T-cell (primary cell): Measurements from ENCODE around the gene RXRB. TPM values are rescaled to one million over a fixed set of nuclear protein-coding genes. Genes with fewer than 3 reads are reported as not detected.

ENCODE experiments used
- ATAC-seq, 4 experiments: fragments of 200-7000 bp in 3 of 4; fragments of 150-1000 bp in 1 of 4; cut with Tn5 transposase; replicated peaks in 1 of 4; 1 replicate in 3 of 4; 2 replicates in 1 of 4; pipeline ENCODE4 v1.10.0; 2021; ENCODE audit warnings: moderate library complexity in 3 of 4, mild to moderate bottlenecking in 2 of 4, moderate number of reproducible peaks in 1 of 4
- CTCF ChIA-PET, 2 donors: fragments of 300-600 bp; sonication (Branson Sonifier 250); formaldehyde crosslinking; loops; one replicate each; lab custom pipeline; 2022; ENCODE audit warnings: antibody characterized with exemption in 2 of 2; lab: Charles Lee
- POLR2A ChIA-PET, 2 donors: fragments of 300-600 bp; sonication (Branson Sonifier 250); formaldehyde crosslinking; loops; one replicate each; lab custom pipeline; 2022; ENCODE audit warnings: antibody characterized with exemption in 2 of 2; lab: Charles Lee
- DNase-seq, 35 experiments: peaks; one replicate each; pipeline versions ENCODE4 v3.0.0 to v3.0.0-alpha.2; 2013 to 2023
- H3K27ac ChIP-seq: one replicate; pipeline ENCODE4 v1.5.1; 2013; ENCODE audit warnings: low read length
- H3K27me3 ChIP-seq, 2 experiments: replicated peaks in 1 of 2; 1 replicate in 1 of 2; 2 replicates in 1 of 2; pipeline versions ENCODE4 v1.6.1 to v1.7.0; 2013; ENCODE audit warnings: low read length in 1 of 2, mixed read lengths in 1 of 2; ENCODE audit not compliant: control insufficient read depth in 2 of 2, insufficient read depth in 2 of 2; ENCODE audit errors: extremely low read depth in 1 of 2
- H3K36me3 ChIP-seq, 2 donors: 1 replicate in 1 of 2; 2 replicates in 1 of 2; pipeline versions ENCODE4 v1.6.1 to v1.7.0; 2013; ENCODE audit warnings: low read length in 1 of 2; ENCODE audit not compliant: control insufficient read depth in 2 of 2, insufficient read depth in 1 of 2; ENCODE audit errors: extremely low read depth in 1 of 2
- H3K4me1 ChIP-seq, 2 experiments: 1 replicate in 1 of 2; 2 replicates in 1 of 2; pipeline versions ENCODE4 v1.6.1 to v1.7.0; 2013; ENCODE audit warnings: low read length in 2 of 2, mixed read lengths in 1 of 2; ENCODE audit not compliant: insufficient read depth in 2 of 2, control insufficient read depth in 1 of 2; ENCODE audit errors: extremely low read depth in 1 of 2
- H3K4me3 ChIP-seq, 2 donors: 1 replicate in 1 of 2; 2 replicates in 1 of 2; pipeline versions ENCODE4 v1.5.1 to v1.7.0; 2013; ENCODE audit warnings: mild to moderate bottlenecking in 2 of 2, low read length in 1 of 2, moderate library complexity in 1 of 2; ENCODE audit not compliant: control insufficient read depth in 1 of 2; ENCODE audit errors: extremely low read depth in 1 of 2
- H3K9me3 ChIP-seq: 2 replicates; pipeline ENCODE4 v1.7.0; 2013
- H3K27ac Mint-ChIP-seq, 2 donors: one replicate each; pipeline ENCODE4 v1.8.0; 2020 to 2021; ENCODE audit warnings: mild to moderate bottlenecking in 2 of 2, mixed read lengths in 2 of 2
- H3K27me3 Mint-ChIP-seq, 2 donors: one replicate each; pipeline ENCODE4 v1.8.0; 2021 to 2022; ENCODE audit warnings: mixed read lengths in 2 of 2
- H3K36me3 Mint-ChIP-seq: one replicate; pipeline ENCODE4 v1.8.0; 2021; ENCODE audit warnings: mixed read lengths
- H3K4me1 Mint-ChIP-seq, 3 donors: one replicate each; pipeline ENCODE4 v1.8.0; 2020 to 2022; ENCODE audit warnings: mixed read lengths in 3 of 3, mild to moderate bottlenecking in 1 of 3
- H3K4me3 Mint-ChIP-seq, 3 donors: one replicate each; pipeline ENCODE4 v1.8.0; 2020 to 2022; ENCODE audit warnings: mild to moderate bottlenecking in 3 of 3, mixed read lengths in 3 of 3, moderate library complexity in 3 of 3
- H3K9me3 Mint-ChIP-seq, 3 donors: one replicate each; pipeline ENCODE4 v1.8.0; 2020 to 2022; ENCODE audit warnings: mixed read lengths in 3 of 3
- WGBS: methylation state at CpG from one replicate; pipeline ENCODE4 v1.1.5; 2013; ENCODE audit warnings: missing lambda C conversion rate; ENCODE audit not compliant: insufficient coverage; 5-methylcytosine and 5-hydroxymethylcytosine counted together
- total RNA-seq, 35 experiments: library from RNA in 6 of 35; stranded (reverse) in 6 of 35; fragments of 120-200 nt in 1 of 35; gene quantifications; one replicate each; pipeline versions ENCODE4 v1.2.1 to v1.2.4 and lab custom pipeline; 2013 to 2026

The RXRB gene
- total RNA-seq, 5 donors from 2014 or later (not counting 1 experiment from before 2014, with no cell fraction given): 65.5 to 104 (median 96.4) TPM

DNA sequence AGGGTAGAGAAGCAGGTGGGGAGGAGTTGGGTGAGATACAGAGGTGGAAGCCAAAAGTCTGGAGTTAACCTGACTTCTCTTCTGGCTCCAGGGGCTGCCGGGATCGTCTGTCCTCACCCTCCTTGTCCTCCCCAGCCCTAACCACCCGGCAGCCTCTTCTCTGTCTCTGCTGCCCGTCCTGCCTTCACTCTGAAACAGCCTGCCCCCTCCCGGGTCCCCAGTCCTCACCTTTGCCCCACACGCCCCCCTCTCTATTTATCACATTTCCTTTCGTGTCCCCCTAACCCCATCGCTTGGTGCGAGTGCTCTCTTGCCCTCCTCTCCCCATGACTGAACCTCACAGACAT is 13.5 kb upstream of the RXRB start:
- H3K36me3 Mint-ChIP-seq: peaks cover 20% of the 10 kb centered on the region
- Histone ChIP-seq H3K9me3 (no peaks in the 10 kb centered on the region), H3K36me3 (peaks cover 0 to 24% of the 10 kb centered on the region in 2 donors), H3K4me3 (peak overlapping the region; percentile 36 to 69), H3K4me1 (peaks cover 4 to 32% of the 10 kb centered on the region in 2 experiments), H3K27me3 (peaks cover 2 to 54% of the 10 kb centered on the region in 2 experiments), H3K27ac (no peak overlapping the region)
- DNase-seq: no peak
- H3K4me3 Mint-ChIP-seq: peak overlapping the region; percentile 67 to 85 (median 76)
- peaks cover 29 to 36% (median 33%) of the 10 kb centered on the region in 3 donors for H3K4me1 Mint-ChIP-seq
- 33% methylated on average over 9 of the region's 9 CpGs for WGBS
- H3K9me3 Mint-ChIP-seq: no peaks in the 10 kb centered on the region
- ChIA-PET POLR2A (no interaction called here), CTCF (no interaction called here)
- peaks cover 21 to 49% of the 10 kb centered on the region in 2 donors for H3K27me3 Mint-ChIP-seq
- H3K27ac Mint-ChIP-seq: no peak overlapping the region
- peak in 2 of 4 experiments; percentile 8 to 17 for ATAC-seq

GRCh38 chr6:33213166-33213988 is 12.9 kb upstream of the RXRB start:
- Mint-ChIP-seq H3K4me3 (peak overlapping the region; percentile 67 to 85 (median 76)), H3K27ac (peak overlapping the region in 1 of 2 donors; percentile 48), H3K36me3 (peaks cover 20% of the 10 kb centered on the region), H3K27me3 (peaks cover 15 to 44% of the 10 kb centered on the region in 2 donors), H3K4me1 (peaks cover 33 to 41% (median 36%) of the 10 kb centered on the region in 3 donors), H3K9me3 (no peaks in the 10 kb centered on the region)
- ChIA-PET POLR2A (no interaction called here), CTCF (no interaction called here)
- H3K36me3 ChIP-seq: peaks cover 0 to 24% of the 10 kb centered on the region in 2 donors
- ATAC-seq: peak; percentile 32 to 46 (median 40)
- DNase-seq: peak in 4 of 35 experiments; percentile 16 to 35 (median 28)
- peak overlapping the region; percentile 36 to 69 for H3K4me3 ChIP-seq
- H3K27ac ChIP-seq: no peak overlapping the region
- 5% methylated on average over 34 of the region's 43 CpGs for WGBS
- no peaks in the 10 kb centered on the region for H3K9me3 ChIP-seq
- H3K27me3 ChIP-seq: peaks cover 1 to 54% of the 10 kb centered on the region in 2 experiments
- peaks cover 4 to 36% of the 10 kb centered on the region in 2 experiments for H3K4me1 ChIP-seq

DNA sequence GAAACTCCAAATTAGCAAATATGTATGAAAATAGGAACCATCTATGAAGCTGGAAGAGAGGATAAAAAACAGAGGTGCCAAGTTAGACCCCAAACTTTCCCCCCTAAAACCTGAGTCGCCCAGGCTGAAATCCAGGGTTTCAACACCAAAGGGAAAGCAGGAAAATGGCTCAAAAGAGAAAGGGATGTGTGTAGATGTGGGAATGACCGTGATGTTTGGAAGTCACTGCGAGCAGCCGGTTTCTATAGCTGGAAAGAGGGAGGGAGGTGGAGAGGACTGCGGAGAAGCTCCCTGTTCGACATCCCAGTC is 12.3 kb upstream of the RXRB start:
- no peaks in the 10 kb centered on the region for H3K9me3 Mint-ChIP-seq
- peaks cover 10 to 39% of the 10 kb centered on the region in 2 donors for H3K27me3 Mint-ChIP-seq
- H3K36me3 ChIP-seq: peaks cover 0 to 24% of the 10 kb centered on the region in 2 donors
- H3K4me1 Mint-ChIP-seq: peaks cover 33 to 41% (median 36%) of the 10 kb centered on the region in 3 donors
- ChIA-PET CTCF (no interaction called here), POLR2A (no interaction called here)
- peaks cover 20% of the 10 kb centered on the region for H3K36me3 Mint-ChIP-seq
- H3K4me1 ChIP-seq: peaks cover 4 to 38% of the 10 kb centered on the region in 2 experiments
- peaks cover 0 to 52% of the 10 kb centered on the region in 2 experiments for H3K27me3 ChIP-seq
- DNase-seq: no peak
- H3K27ac Mint-ChIP-seq: peak overlapping the region in 1 of 2 donors; percentile 0
- no peaks in the 10 kb centered on the region for H3K9me3 ChIP-seq
- peak overlapping the region; percentile 67 to 85 (median 76) for H3K4me3 Mint-ChIP-seq
- no peak for ATAC-seq
- no peak overlapping the region for H3K27ac ChIP-seq
- H3K4me3 ChIP-seq: peak overlapping the region; percentile 36 to 69
- 25% methylated on average over 1 of the region's 6 CpGs for WGBS

DNA sequence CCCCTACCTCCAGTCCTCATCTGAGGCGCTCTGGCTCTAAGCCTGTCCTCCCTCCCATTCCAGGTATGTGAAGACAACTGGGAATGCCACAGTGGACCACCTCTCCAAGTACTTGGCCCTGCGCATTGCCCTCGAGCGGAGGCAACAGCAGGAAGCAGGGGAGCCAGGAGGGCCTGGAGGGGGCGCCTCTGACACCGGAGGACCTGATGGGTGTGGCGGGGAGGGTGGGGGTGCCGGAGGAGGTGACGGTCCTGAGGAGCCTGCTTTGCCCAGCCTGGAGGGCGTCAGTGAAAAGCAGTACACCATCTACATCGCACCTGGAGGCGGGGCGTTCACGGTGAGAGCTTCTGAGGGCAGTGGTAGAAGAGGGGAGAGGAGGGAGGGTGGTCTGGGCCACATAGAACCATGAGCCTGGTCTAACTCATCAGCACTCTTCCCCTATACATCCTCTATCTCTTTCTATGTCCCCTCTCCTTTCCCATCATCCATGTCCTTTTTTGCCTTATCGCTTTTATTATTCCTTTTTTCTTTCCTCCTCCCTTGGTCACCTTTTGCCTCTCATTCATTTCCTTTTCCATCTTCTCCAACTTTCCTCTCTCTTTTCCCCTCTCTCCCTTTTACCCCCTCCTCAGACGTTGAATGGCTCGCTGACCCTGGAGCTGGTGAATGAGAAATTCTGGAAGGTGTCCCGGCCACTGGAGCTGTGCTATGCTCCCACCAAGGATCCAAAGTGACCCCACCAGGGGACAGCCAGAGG is 11.4 kb upstream of the RXRB start:
- DNase-seq: no peak
- no peaks in the 10 kb centered on the region for H3K9me3 Mint-ChIP-seq
- peaks cover 33 to 41% (median 36%) of the 10 kb centered on the region in 3 donors for H3K4me1 Mint-ChIP-seq
- POLR2A ChIA-PET: no interaction called here
- 96% methylated on average over 4 of the region's 18 CpGs for WGBS
- H3K27me3 Mint-ChIP-seq: peaks cover 10 to 35% of the 10 kb centered on the region in 2 donors
- no peaks in the 10 kb centered on the region for H3K9me3 ChIP-seq
- no peak overlapping the region for H3K4me3 Mint-ChIP-seq
- H3K27me3 ChIP-seq: peaks cover 0 to 48% of the 10 kb centered on the region in 2 experiments
- peaks cover 7 to 45% of the 10 kb centered on the region in 2 experiments for H3K4me1 ChIP-seq
- CTCF ChIA-PET: interaction anchor here in 1 of 2 donors (0.5 kb wide), 1 partner anchor 132 kb away, joined by 11 read pairs; no protein-coding TSS in a partner anchor
- H3K36me3 Mint-ChIP-seq: peaks cover 20% of the 10 kb centered on the region
- H3K27ac ChIP-seq: no peak overlapping the region
- ATAC-seq: no peak
- H3K27ac Mint-ChIP-seq: no peak overlapping the region
- H3K4me3 ChIP-seq: peak overlapping the region in 1 of 2 donors; percentile 12
- H3K36me3 ChIP-seq: peaks cover 0 to 24% of the 10 kb centered on the region in 2 donors

GRCh38 chr6:33211136-33211535 is 10.7 kb upstream of the RXRB start:
- Histone ChIP-seq H3K4me1 (peaks cover 7 to 41% of the 10 kb centered on the region in 2 experiments), H3K27me3 (peaks cover 0 to 42% of the 10 kb centered on the region in 2 experiments), H3K27ac (no peak overlapping the region), H3K36me3 (peaks cover 0 to 24% of the 10 kb centered on the region in 2 donors), H3K9me3 (no peaks in the 10 kb centered on the region), H3K4me3 (no peak overlapping the region)
- peaks cover 20% of the 10 kb centered on the region for H3K36me3 Mint-ChIP-seq
- ChIA-PET POLR2A (no interaction called here), CTCF (interaction anchor here in 1 of 2 donors (0.5 kb wide), 1 partner anchor 133 kb away, joined by 11 read pairs; no protein-coding TSS in a partner anchor)
- no peak for ATAC-seq
- no peak for DNase-seq
- WGBS: 73% methylated on average over 3 of the region's 17 CpGs
- H3K9me3 Mint-ChIP-seq: no peaks in the 10 kb centered on the region
- no peak overlapping the region for H3K4me3 Mint-ChIP-seq
- H3K27me3 Mint-ChIP-seq: peaks cover 10 to 33% of the 10 kb centered on the region in 2 donors
- H3K4me1 Mint-ChIP-seq: peaks cover 37 to 45% (median 39%) of the 10 kb centered on the region in 3 donors
- no peak overlapping the region for H3K27ac Mint-ChIP-seq

- Histone ChIP-seq H3K36me3 (peaks cover 0 to 24% of the 10 kb centered on the region in 2 donors), H3K4me1 (peaks cover 10 to 46% of the 10 kb centered on the region in 2 experiments), H3K27ac (no peak overlapping the region), H3K27me3 (peaks cover 0 to 29% of the 10 kb centered on the region in 2 experiments), H3K9me3 (no peaks in the 10 kb centered on the region), H3K4me3 (no peak overlapping the region)
- POLR2A ChIA-PET: interaction anchor here in 1 of 2 donors (0.6 kb wide), 1 partner anchor 159 kb away, joined by 4 read pairs; no protein-coding TSS in a partner anchor
- DNase-seq: no peak
- H3K36me3 Mint-ChIP-seq: peaks cover 20% of the 10 kb centered on the region
- 95% methylated on average over 7 of the region's 10 CpGs for WGBS
- H3K4me1 Mint-ChIP-seq: peaks cover 50 to 58% (median 50%) of the 10 kb centered on the region in 3 donors
- CTCF ChIA-PET: no interaction called here
- peak overlapping the region in 2 of 3 donors; percentile 87 to 89 for H3K4me3 Mint-ChIP-seq
- H3K9me3 Mint-ChIP-seq: no peaks in the 10 kb centered on the region
- H3K27me3 Mint-ChIP-seq: peaks cover 10 to 25% of the 10 kb centered on the region in 2 donors
- no peak overlapping the region for H3K27ac Mint-ChIP-seq
- ATAC-seq: no peak
Observed at GRCh38 chr6:33209856-33210255, 9.4 kb upstream of the RXRB start.
